Stimulated activated naive CD8-positive, alpha-beta T cell treated with anti-CD3 and anti-CD28 coated beads, Interleukin-15, Interleukin-2, amounts not matched to agents 100 U/mL and 50 U/mL, for 24 hours (primary cell): Measurements from ENCODE around the gene ANAPC2.
"Not testable (repeated sequence)": the region's sequence is repeated elsewhere in the genome, so short reads cannot be mapped to it uniquely, and the experiment has no call there.

ENCODE experiments used
- ATAC-seq: fragments of 150-1000 bp; cut with Tn5 transposase; one replicate; pipeline ENCODE4 v1.10.0; 2021
- DNase-seq: peaks from one replicate; pipeline ENCODE4 v3.0.0; 2021

ANAPC2 gene

GRCh38 chr9:137143459-137143858 lies 44.9 kb downstream of the ANAPC2 start:
- ATAC-seq = no peak
- no peak for DNase-seq

- ATAC-seq = no peak
- no peak for DNase-seq
Measured at GRCh38 chr9:137141976-137142936, 46.1 kb downstream of the ANAPC2 start.

DNA sequence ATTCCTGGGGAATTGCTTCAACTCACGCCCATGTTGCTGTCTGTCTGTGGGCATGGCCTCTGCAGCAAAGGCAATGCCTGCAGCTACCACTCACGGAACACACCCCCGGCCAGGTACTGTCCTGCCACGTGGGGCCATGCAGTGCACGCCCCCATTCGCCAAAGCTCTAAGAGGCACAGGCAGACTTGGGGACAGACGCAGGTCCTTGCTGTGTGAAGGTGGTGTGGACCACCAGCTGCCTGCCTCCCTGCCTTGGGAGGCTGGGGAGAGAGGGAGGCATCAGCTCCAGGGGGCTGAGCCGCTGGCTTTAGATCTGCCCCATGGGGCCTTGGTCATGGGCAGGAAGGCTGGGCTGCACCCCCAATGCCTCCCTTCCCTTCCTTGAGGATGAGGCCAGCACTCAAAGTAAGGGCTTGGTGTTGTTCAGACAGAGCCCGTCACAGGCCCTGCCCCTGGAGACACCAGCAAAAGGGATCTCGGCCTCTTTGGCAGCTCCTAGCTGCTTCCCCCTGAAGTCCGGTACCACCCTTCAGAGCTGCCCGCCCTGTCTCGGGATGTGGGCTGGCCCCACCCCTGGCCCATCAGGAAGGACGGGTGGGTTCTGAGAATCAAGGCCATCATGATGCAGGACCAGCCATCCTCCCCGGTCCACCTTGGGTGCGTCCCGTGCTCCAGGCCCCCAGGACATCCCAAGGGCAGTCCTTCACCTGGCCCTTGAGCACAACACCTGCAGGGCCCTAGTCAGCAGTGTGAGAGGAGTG lies 47.1 kb downstream of the ANAPC2 start:
- no peak for DNase-seq
- no peak for ATAC-seq

GRCh38 chr9:137140151-137141012 lies 48.0 kb downstream of the ANAPC2 start:
- no peak for ATAC-seq
- no peak for DNase-seq

GRCh38 chr9:137139468-137140150 lies 48.8 kb downstream of the ANAPC2 start:
- DNase-seq (no peak), ATAC-seq (no peak)

DNA sequence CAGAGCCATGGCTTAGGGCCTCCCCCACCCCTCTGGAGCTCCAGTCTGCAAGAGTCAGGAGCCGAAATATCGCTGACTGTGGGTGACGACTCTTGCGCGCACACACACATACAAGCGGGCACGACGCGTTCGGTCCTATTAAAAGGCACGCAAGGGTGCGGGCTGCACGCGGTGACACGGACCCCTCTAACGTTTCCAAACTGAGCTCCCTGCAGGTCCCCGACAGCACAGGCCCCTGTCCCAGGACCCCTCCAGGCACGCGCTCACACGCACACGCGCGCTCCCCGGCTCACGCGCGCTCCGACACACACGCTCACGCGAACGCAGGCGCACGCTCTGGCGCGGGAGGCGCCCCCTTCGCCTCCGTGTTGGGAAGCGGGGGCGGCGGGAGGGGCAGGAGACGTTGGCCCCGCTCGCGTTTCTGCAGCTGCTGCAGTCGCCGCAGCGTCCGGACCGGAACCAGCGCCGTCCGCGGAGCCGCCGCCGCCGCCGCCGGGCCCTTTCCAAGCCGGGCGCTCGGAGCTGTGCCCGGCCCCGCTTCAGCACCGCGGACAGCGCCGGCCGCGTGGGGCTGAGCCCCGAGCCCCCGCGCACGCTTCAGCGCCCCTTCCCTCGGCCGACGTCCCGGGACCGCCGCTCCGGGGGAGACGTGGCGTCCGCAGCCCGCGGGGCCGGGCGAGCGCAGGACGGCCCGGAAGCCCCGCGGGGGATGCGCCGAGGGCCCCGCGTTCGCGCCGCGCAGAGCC lies 49.5 kb downstream of the ANAPC2 start, which contains the start of gene GRIN1:
TSS of gene GRIN1 (plus strand) at position 433 of the 746 bp plus-strand sequence. CDS start 333 bp downstream, outside the sequence.
- DNase-seq (peak; percentile 43), ATAC-seq (no peak)

DNA sequence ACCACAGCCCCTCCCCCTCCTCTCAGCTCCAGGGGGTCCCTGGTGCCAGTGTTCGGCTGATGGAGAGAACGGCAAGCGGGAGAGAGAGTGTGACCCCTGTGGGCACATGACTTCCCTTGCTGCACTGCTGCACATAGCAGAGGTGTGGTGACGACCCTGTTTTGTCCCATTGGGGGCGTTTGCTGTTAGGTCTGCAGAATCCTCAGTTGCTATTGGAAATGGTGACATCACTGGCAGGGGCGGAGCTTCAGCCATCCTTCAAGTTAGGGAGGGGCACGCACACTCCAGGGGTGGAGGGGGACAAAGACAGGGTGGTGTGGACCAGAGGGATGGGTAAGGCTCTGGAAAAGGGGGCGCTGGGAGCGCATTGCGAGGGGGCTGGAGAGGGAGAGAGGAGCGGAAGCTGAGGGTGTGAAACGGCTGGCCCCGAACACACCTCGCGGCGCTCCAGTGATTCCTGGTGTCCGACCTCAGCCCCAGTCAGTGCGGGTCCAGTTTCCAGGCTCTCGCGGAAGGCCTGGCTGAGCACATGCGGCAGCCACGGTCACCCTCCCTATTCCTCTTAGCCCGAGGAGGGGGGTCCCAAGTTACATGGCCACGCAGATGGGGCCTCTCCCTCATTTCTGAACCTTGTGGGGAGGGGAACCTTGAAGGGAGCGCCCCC lies 50.2 kb downstream of the ANAPC2 start:
- ATAC-seq (no peak), DNase-seq (peak; percentile 35)

- no peak for DNase-seq
Measured at GRCh38 chr9:137136881-137137607, 51.3 kb downstream of the ANAPC2 start.

DNA sequence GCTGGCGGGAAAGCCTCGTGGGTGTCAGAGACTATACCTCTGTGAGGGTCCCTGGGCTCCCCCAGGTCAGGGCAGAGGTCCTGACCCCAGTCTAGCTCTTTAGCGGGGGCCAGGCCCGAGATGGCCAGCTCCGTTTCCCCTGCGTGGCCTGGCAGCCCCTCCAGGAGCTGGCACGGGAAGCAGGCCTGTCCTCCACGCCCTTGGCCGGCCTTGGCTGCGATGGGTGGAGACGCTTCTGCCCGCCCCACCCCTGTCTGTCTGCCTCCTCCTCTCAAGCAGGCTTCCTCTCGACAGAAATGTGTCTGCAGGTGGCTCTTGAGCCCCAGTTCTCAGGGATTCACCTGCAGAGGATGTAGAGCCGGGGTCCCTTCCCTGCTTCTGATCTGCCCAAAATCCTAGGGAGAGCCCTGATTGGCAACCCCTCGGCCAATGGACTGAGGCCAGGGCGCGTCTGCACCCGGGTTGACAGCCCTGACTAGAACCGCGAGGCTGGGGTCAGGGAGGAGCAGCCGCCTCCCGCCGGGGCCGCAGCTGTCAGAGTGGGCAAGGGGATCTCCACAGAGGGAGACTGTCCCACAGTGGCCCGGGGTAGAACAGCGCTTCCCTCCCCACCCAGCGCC lies 52.0 kb downstream of the ANAPC2 start:
- DNase-seq (no peak), ATAC-seq (no peak)

More at GRCh38 chr9:137136881-137137607, 51.3 kb downstream of the ANAPC2 start:
- no peak for ATAC-seq

- not testable (repeated sequence) for DNase-seq, ATAC-seq
Measured at GRCh38 chr9:137135154-137135553, 53.2 kb downstream of the ANAPC2 start.

DNA sequence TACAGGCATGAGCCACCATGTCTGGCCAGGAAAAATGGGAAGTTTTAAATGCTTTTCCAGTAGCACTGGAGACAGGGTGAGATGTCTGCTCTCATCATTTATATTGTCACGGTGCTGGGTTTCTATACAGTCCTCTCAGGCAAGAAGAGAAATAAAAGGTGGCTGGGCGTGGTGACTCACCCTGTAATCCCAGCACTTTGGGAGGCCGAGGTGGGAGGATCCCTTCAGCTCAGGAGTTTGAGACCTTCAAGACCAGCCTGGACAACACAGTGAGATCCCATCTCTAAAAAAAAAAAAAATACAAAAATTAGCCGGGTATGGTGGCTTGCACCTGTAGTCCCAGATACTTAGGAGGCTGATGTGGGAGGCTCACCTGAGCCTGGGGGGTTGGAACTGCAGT lies 54.2 kb downstream of the ANAPC2 start:
- no peak for ATAC-seq
- DNase-seq = no peak

GRCh38 chr9:137130176-137130755 lies 58.1 kb downstream of the ANAPC2 start:
- peak; percentile 6 for ATAC-seq
- DNase-seq = no peak

- DNase-seq (peak; percentile 90), ATAC-seq (peak; percentile 99)
Measured at GRCh38 chr9:137129456-137130175, 58.7 kb downstream of the ANAPC2 start.

DNA sequence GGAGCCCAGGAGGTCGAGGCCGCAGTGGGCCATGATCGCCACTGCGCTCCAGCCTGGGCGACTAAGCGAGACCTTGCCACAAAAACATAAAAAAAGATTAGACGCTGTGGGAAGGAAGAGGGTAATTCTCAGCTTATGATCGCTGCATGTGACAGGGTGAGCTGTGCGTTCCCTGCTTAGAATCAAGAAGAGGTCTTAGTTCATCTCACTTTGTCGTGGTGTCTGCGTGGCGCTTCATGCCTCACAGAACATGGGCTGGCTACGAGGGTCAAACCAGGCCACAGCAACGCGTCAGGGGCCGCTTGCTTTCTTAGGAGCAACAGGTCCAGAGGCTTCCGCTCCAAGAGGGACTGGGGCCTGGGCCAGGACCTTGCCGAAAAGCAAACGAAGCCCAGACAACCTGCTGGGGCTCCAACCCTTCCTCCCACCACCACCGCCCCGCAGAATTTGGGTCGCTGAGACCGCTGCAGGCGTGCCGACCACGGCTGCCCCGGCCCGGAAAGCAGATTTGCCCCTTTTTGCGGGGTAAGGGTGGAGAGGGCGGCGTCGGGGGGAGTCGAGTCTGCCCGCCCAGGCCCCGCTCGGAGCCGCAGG lies 59.4 kb downstream of the ANAPC2 start:
- ATAC-seq = no peak

DNA sequence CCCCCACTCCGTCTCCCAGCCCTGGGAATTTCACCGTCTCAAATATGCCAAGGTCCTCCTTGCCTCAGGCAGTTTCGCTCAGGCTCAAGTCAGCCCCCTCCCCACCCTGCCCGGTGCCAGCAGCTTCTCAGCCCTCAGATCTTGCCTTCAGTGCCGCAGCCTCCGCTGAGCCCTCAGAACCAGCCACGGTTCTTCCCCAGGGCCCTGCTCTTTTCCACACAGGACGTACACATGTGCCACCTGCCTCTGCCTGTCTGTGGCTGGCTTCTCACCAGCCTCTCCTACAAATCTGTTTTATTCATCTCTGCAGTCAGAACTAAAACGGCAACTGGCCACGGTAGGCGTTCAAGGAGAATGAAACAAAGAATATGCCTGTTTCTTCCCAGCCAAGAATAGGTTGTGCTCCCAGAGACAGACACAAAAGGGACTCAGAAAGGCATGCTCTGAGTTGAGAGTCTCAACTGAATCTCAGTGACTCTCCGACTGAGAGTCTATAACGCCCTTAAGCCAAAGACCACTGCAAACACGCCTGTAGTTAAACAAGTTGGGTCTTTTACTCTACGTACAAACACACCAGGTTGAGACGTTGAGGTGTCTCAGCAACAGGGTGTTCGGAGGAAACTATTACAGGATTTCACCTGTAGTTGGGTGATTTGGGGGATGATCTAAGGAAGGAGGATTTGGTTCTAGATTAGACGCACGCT lies 60.0 kb downstream of the ANAPC2 start:
- DNase-seq (peak; percentile 38), ATAC-seq (no peak)

More for the DNA sequence above, 59.4 kb downstream of the ANAPC2 start:
- peak; percentile 38 for DNase-seq

DNA sequence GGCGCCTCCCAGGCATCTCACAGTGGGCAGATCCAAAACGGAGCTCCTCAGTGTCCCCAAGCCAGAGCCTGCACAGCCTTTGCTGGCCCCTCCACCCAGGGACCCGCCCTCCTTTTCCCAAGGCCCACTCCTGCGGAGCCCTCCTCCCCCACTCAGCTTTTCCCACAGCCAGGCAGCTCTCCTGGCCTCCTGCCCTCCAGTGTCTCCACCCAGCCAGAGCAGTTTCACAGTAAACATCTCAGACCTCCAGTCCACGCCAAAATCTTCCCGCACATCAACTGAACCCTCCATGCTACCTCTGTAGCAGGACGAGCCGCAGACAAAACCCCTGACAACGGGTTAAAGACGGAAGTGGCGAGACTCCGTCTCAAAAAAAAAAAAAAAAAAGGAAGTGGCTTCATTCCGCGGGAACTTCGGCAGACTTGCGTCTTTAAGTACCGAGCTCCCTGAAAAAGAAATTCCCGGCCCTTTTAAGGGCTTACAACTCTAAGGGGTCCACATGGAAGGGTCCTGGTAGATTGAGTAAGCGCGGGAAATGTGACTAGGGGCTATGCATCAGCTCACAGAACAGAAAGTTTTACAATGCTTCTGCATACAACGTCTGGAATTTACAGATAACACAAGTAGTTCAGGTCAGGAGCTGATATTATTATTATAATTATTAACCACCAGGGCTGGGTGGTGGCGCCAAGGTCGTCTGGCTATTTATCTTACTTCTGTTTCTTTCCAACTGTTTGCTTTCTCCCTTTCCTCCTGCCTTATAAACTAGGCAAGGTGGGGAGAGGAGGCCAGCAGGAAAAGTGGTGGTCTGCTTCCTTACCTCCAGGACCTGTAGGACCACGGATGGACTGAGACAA lies 60.8 kb downstream of the ANAPC2 start:
- DNase-seq (peak; percentile 42), ATAC-seq (no peak)
